ENCODE results near the gene SLC35F2.
A peak's percentile ranks its signal among the peaks of the same experiment; 100 is the strongest.

Gene SLC35F2

DNA sequence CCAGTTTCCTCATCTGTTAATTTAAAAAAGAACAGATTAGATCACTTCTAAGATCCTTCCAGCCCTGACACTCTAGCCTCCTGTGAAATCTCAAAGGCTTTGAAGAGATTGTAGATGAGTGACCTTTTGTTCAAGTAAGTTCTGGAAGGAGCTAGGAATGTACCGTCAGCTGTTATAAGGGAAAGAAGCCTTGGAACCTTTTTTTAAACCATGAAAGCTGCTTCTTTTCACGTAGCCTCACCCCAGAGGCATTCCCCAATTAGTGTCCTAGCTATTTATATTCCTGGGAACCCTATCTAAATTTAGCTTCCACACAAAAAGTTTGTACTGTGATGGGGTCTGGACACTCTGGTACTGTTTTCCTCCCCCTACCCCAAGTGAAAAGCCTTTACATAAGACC lies 111.0 kb downstream of the SLC35F2 start:
- no peak for TF ChIP-seq CTCF (conservative IDR thresholded peaks at IDR 0.05; ENCODE audit: control insufficient read depth, insufficient read depth, low read depth, low read length)
- DNase-seq (ENCODE audit: low read depth): no peak

GRCh38 chr11:107744736-107745135 lies 113.9 kb downstream of the SLC35F2 start:
- H3K4me3 ChIP-seq (ENCODE audit: control insufficient read depth, low read depth, low read length): no peak overlapping the region
- no peak for DNase-seq (ENCODE audit: low read depth)
- no peak for TF ChIP-seq CTCF (conservative IDR thresholded peaks at IDR 0.05; ENCODE audit: control insufficient read depth, insufficient read depth, low read depth, low read length)

More for the DNA sequence above, 111.0 kb downstream of the SLC35F2 start:
- no peak overlapping the region for H3K4me3 ChIP-seq (ENCODE audit: control insufficient read depth, low read depth, low read length)

- no peak for DNase-seq (ENCODE audit: low read depth)
- TF ChIP-seq CTCF (conservative IDR thresholded peaks at IDR 0.05; ENCODE audit: control insufficient read depth, insufficient read depth, low read depth, low read length): no peak
These were observed 115.4 kb downstream of the SLC35F2 start for GRCh38 chr11:107743191-107743590.

DNA sequence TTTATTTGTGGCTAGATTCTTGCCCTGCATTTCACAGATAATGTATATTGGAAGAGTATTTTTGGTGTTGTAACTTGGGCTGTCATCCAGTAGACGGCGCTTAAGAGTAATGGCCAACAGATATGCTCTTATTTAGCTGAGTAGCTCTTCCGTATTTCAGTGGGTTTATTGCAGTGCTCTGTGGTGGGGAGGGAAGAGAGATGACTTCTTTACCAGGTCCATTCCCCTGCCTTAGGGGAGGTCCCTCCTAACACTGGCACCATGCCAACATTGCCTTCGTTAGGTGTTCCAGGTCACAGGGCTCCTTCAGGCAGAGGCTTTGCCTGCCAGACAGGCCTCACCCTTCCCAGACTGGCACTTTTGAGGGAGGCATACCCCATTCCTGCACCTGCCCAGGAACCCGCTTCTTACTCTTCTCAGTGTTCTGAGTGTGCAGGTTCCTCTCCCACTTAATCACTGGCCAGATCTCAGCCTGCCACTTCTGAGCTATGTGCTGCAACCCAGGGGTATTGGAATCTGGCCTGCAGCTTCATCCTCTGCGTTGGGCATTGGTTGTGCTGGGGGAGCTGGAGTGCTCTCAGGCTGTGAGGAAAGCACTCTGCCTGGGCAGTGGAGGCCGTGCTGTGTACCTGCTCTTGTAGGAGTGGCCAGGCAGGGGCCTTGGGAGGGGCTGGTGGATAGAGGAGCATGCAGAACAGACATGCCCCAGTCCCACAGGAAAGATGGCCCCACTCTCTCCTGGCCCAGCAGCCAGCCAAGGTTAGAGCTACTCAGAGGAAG lies 117.4 kb downstream of the SLC35F2 start:
- no peak overlapping the region for H3K4me3 ChIP-seq (ENCODE audit: control insufficient read depth, low read depth, low read length)
- TF ChIP-seq CTCF (conservative IDR thresholded peaks at IDR 0.05; ENCODE audit: control insufficient read depth, insufficient read depth, low read depth, low read length): peak; percentile 64
- peak; percentile 42 for DNase-seq (ENCODE audit: low read depth)

More at GRCh38 chr11:107743191-107743590, 115.4 kb downstream of the SLC35F2 start:
- no peak overlapping the region for H3K4me3 ChIP-seq (ENCODE audit: control insufficient read depth, low read depth, low read length)

Measured in fibroblast of mammary gland (primary cell).